Mesendoderm (in vitro differentiated cells): ENCODE measurements around the gene RAB8B.

ENCODE experiments used
- DNase-seq: peaks from one replicate; pipeline ENCODE4 v3.0.0; 2013
- H2AK5ac ChIP-seq: 2 replicates; pipeline ENCODE4 v1.6.1; 2013; ENCODE audit warnings: low read length, inconsistent platforms
- H2BK120ac ChIP-seq: 2 replicates; pipeline ENCODE4 v1.6.1; 2013; ENCODE audit warnings: low read depth, mild to moderate bottlenecking, low read length, moderate library complexity, mixed read lengths
- H2BK15ac ChIP-seq: replicated peaks from 2 replicates; pipeline ENCODE4 v1.6.1; 2013; ENCODE audit warnings: low read depth, mild to moderate bottlenecking, moderate library complexity
- H2BK5ac ChIP-seq: 2 replicates; pipeline ENCODE4 v1.6.1; 2013; ENCODE audit warnings: low read length, inconsistent platforms
- H3K18ac ChIP-seq: 2 replicates; pipeline ENCODE4 v1.6.1; 2013; ENCODE audit warnings: mild to moderate bottlenecking, low read length, mixed read lengths
- H3K23ac ChIP-seq: one replicate; pipeline ENCODE4 v1.6.1; 2013; ENCODE audit warnings: low read length
- H3K27ac ChIP-seq: 2 replicates; pipeline ENCODE4 v1.5.1; 2013; ENCODE audit warnings: low read depth, mild to moderate bottlenecking, inconsistent platforms, low read length, moderate library complexity
- H3K27me3 ChIP-seq: 2 replicates; pipeline ENCODE4 v1.6.1; 2013; ENCODE audit warnings: low read length, control low read depth, mild to moderate bottlenecking, inconsistent platforms; ENCODE audit not compliant: insufficient read depth, poor library complexity
- H3K36me3 ChIP-seq: 2 replicates; pipeline ENCODE4 v1.6.1; 2013; ENCODE audit warnings: low read length, inconsistent platforms; ENCODE audit not compliant: control insufficient read depth, insufficient read depth
- H3K4ac ChIP-seq: one replicate; pipeline ENCODE4 v1.6.1; 2013; ENCODE audit warnings: low read depth, mild to moderate bottlenecking, low read length, moderate library complexity
- H3K4me1 ChIP-seq: 2 replicates; pipeline ENCODE4 v1.6.1; 2013; ENCODE audit warnings: low read depth, low read length, inconsistent platforms; ENCODE audit not compliant: control insufficient read depth
- H3K4me2 ChIP-seq: 2 replicates; pipeline ENCODE4 v1.6.1; 2013; ENCODE audit warnings: low read length
- H3K4me3 ChIP-seq: 2 replicates; pipeline ENCODE4 v1.5.1; 2013; ENCODE audit warnings: mild to moderate bottlenecking, low read length
- H3K56ac ChIP-seq: one replicate; pipeline ENCODE4 v1.6.1; 2013; ENCODE audit warnings: low read length
- H3K79me1 ChIP-seq: 2 replicates; pipeline ENCODE4 v1.6.1; 2013; ENCODE audit warnings: low read length, inconsistent platforms
- H3K79me2 ChIP-seq: 2 replicates; pipeline ENCODE4 v1.6.1; 2013; ENCODE audit warnings: mild to moderate bottlenecking, low read length; ENCODE audit not compliant: control insufficient read depth, insufficient read depth
- H3K9ac ChIP-seq: 2 replicates; pipeline ENCODE4 v1.6.1; 2013; ENCODE audit warnings: low read length, inconsistent platforms
- H4K5ac ChIP-seq: one replicate; pipeline ENCODE4 v1.6.1; 2013; ENCODE audit warnings: low read length
- H4K8ac ChIP-seq: one replicate; pipeline ENCODE4 v1.6.1; 2013; ENCODE audit warnings: low read depth, mild to moderate bottlenecking, control low read depth, low read length, moderate library complexity
- WGBS: extraction: QIAGEN DNeasy Blood & Tissue Kit; methylation state at CpG from one replicate; pipeline ENCODE4 v1.1.7; 2013; ENCODE audit warnings: low lambda C conversion rate, missing lambda C conversion rate; ENCODE audit not compliant: insufficient coverage; ENCODE audit errors: extremely low coverage; 5-methylcytosine and 5-hydroxymethylcytosine counted together

The RAB8B gene

GRCh38 chr15:63251701-63252100, 62.3 kb downstream of the RAB8B start:
- Histone ChIP-seq H3K79me2 (no peaks in the 10 kb centered on the region), H2BK5ac (no peak overlapping the region), H2BK15ac (no peak overlapping the region), H3K27me3 (no peaks in the 10 kb centered on the region), H3K4me3 (no peak overlapping the region), H3K36me3 (no peaks in the 10 kb centered on the region), H3K4me2 (no peak overlapping the region), H3K4me1 (no peaks in the 10 kb centered on the region), H3K18ac (no peak overlapping the region), H3K9ac (no peak overlapping the region), H3K4ac (no peak overlapping the region), H3K79me1 (no peaks in the 10 kb centered on the region), H2BK120ac (no peak overlapping the region), H3K27ac (no peak overlapping the region), H4K5ac (no peak overlapping the region), H3K23ac (no peak overlapping the region), H2AK5ac (no peak overlapping the region), H4K8ac (no peak overlapping the region), H3K56ac (no peak overlapping the region)
- no CpG with 5 or more reads among the region's 2 CpGs for WGBS
- DNase-seq, result no peak

- no CpG with 5 or more reads among the region's 2 CpGs for WGBS
- DNase-seq, result no peak
- Histone ChIP-seq H2BK5ac (no peak overlapping the region), H3K23ac (no peak overlapping the region), H3K79me1 (no peaks in the 10 kb centered on the region), H2BK15ac (no peak overlapping the region), H2BK120ac (no peak overlapping the region), H3K4me3 (no peak overlapping the region), H3K27me3 (no peaks in the 10 kb centered on the region), H3K18ac (no peak overlapping the region), H3K27ac (no peak overlapping the region), H3K4me1 (no peaks in the 10 kb centered on the region), H3K4ac (no peak overlapping the region), H3K4me2 (no peak overlapping the region), H3K79me2 (no peaks in the 10 kb centered on the region), H3K9ac (no peak overlapping the region), H4K5ac (no peak overlapping the region), H3K56ac (no peak overlapping the region), H2AK5ac (no peak overlapping the region), H3K36me3 (no peaks in the 10 kb centered on the region), H4K8ac (no peak overlapping the region)
Observed at GRCh38 chr15:63252292-63252691, 62.9 kb downstream of the RAB8B start.

DNA sequence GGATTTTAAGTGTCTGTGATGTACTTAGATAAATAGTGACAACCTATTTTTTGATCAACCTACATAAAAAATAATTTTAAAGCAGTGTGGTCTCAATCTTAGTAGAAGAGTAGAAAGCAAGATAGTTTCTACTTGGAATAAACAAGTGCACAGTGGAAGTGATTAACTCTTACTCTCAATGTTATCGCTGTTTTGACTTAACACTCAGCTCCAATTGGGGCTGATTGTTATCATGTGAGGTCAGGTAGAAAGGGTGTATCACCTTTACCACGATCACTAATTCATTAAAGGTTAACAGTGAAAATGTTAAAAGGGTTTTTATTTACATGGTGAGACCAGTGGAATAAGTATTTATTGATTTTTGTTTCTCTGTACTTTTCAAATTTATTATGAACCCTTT, 65.6 kb downstream of the RAB8B start:
- H2BK5ac ChIP-seq, result no peak overlapping the region
- H3K4ac ChIP-seq, result no peak overlapping the region
- H3K4me1 ChIP-seq, result no peaks in the 10 kb centered on the region
- WGBS, result no CpG with 5 or more reads among the region's 2 CpGs
- no peaks in the 10 kb centered on the region for H3K79me2 ChIP-seq
- no peak for DNase-seq
- no peak overlapping the region for H2BK15ac ChIP-seq
- H3K23ac ChIP-seq, result no peak overlapping the region
- no peak overlapping the region for H3K27ac ChIP-seq
- no peaks in the 10 kb centered on the region for H3K79me1 ChIP-seq
- no peak overlapping the region for H3K18ac ChIP-seq
- no peak overlapping the region for H4K5ac ChIP-seq
- no peaks in the 10 kb centered on the region for H3K27me3 ChIP-seq
- no peak overlapping the region for H3K56ac ChIP-seq
- H4K8ac ChIP-seq, result no peak overlapping the region
- no peak overlapping the region for H3K4me2 ChIP-seq
- H2BK120ac ChIP-seq, result no peak overlapping the region
- no peak overlapping the region for H3K4me3 ChIP-seq
- no peak overlapping the region for H2AK5ac ChIP-seq
- H3K36me3 ChIP-seq, result no peaks in the 10 kb centered on the region
- no peak overlapping the region for H3K9ac ChIP-seq

GRCh38 chr15:63255489-63255990, 66.1 kb downstream of the RAB8B start:
- Histone ChIP-seq H2BK15ac (no peak overlapping the region), H2BK5ac (no peak overlapping the region), H3K4ac (no peak overlapping the region), H4K5ac (no peak overlapping the region), H3K79me1 (no peaks in the 10 kb centered on the region), H3K9ac (no peak overlapping the region), H3K4me3 (no peak overlapping the region), H3K4me1 (no peaks in the 10 kb centered on the region), H2AK5ac (no peak overlapping the region), H3K18ac (peak overlapping the region; percentile 80), H3K36me3 (no peaks in the 10 kb centered on the region), H3K27ac (no peak overlapping the region), H3K27me3 (no peaks in the 10 kb centered on the region), H3K23ac (no peak overlapping the region), H2BK120ac (no peak overlapping the region), H3K79me2 (no peaks in the 10 kb centered on the region), H3K4me2 (no peak overlapping the region), H4K8ac (no peak overlapping the region), H3K56ac (no peak overlapping the region)
- DNase-seq, result no peak
- no CpG with 5 or more reads among the region's 1 CpG for WGBS

DNA sequence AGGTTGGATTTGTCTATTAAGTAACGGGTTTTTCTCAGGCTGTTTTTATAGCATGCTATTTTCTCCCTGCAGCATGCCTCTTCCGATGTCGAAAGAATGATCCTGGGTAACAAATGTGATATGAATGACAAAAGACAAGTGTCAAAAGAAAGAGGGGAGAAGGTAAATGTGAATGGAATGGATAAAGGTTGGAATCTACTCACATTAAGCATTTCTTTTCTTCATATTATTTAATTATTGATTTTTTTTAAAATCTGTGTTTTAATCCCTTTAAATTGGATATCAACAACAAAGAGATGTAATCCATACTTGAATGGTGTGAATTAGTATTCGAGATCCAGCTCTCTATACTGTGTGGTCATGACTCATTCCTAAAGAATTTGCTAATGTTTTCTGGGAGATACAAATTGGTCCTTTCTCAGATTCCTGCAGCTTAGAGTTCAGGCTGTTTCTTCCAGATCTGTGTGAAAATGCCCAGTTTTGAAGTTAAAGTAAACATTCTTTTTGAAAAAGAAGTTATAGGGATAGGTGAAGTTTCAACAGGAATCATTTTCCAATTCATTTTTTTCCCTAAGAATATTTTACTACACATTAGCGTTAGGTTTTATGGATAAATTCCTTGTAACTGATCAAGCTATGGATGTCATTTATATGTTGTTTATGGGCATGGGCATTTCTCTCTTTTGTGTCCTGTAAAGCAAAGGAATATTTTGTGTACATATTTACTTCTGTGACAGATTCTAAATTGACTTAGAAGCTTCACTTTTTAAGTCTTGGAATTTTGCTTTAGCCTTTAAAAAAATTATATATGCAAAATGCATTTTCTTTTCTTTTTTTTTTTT, 67.2 kb downstream of the RAB8B start:
- no peak overlapping the region for H2BK120ac ChIP-seq
- H3K36me3 ChIP-seq, result no peaks in the 10 kb centered on the region
- no peak overlapping the region for H3K4ac ChIP-seq
- no peak overlapping the region for H4K5ac ChIP-seq
- no peak overlapping the region for H2AK5ac ChIP-seq
- H3K23ac ChIP-seq, result no peak overlapping the region
- no peak overlapping the region for H3K4me2 ChIP-seq
- H3K9ac ChIP-seq, result no peak overlapping the region
- H3K27ac ChIP-seq, result no peak overlapping the region
- no peak overlapping the region for H3K18ac ChIP-seq
- H3K27me3 ChIP-seq, result no peaks in the 10 kb centered on the region
- WGBS, result no CpG with 5 or more reads among the region's 5 CpGs
- H3K79me1 ChIP-seq, result no peaks in the 10 kb centered on the region
- no peaks in the 10 kb centered on the region for H3K79me2 ChIP-seq
- peak; percentile 86 for DNase-seq
- no peak overlapping the region for H2BK15ac ChIP-seq
- no peak overlapping the region for H2BK5ac ChIP-seq
- H3K4me3 ChIP-seq, result no peak overlapping the region
- H4K8ac ChIP-seq, result no peak overlapping the region
- H3K56ac ChIP-seq, result no peak overlapping the region
- H3K4me1 ChIP-seq, result no peaks in the 10 kb centered on the region

DNA sequence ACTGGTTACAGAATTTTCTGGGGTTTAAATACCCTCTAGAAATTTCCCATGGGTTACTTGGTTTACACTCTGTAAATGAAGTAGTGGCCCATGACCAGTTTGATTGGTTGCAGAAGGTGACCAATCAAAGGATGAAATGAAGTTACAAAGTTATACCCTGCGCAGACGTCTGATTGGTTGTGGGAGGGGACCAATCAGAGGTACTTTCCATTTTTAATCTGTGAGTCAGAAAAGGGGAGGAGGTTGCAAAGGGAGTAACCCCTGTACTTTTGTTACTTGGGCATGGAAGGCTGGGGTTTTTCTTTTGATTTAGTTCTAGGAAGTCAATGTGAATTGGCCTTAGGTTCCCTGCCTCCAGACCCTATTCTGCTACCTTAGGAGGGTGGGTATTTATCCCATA, 69.3 kb downstream of the RAB8B start:
- no peaks in the 10 kb centered on the region for H3K79me1 ChIP-seq
- H3K36me3 ChIP-seq, result no peaks in the 10 kb centered on the region
- no peak overlapping the region for H3K9ac ChIP-seq
- H3K56ac ChIP-seq, result no peak overlapping the region
- no peak overlapping the region for H3K23ac ChIP-seq
- H3K18ac ChIP-seq, result no peak overlapping the region
- no peak overlapping the region for H3K4ac ChIP-seq
- H2BK5ac ChIP-seq, result no peak overlapping the region
- WGBS, result no CpG with 5 or more reads among the region's 2 CpGs
- no peaks in the 10 kb centered on the region for H3K27me3 ChIP-seq
- H2AK5ac ChIP-seq, result no peak overlapping the region
- no peak overlapping the region for H2BK15ac ChIP-seq
- H3K4me3 ChIP-seq, result no peak overlapping the region
- no peak overlapping the region for H2BK120ac ChIP-seq
- H3K4me1 ChIP-seq, result no peaks in the 10 kb centered on the region
- no peak overlapping the region for H4K8ac ChIP-seq
- H4K5ac ChIP-seq, result no peak overlapping the region
- H3K4me2 ChIP-seq, result no peak overlapping the region
- no peak for DNase-seq
- H3K79me2 ChIP-seq, result no peaks in the 10 kb centered on the region
- H3K27ac ChIP-seq, result no peak overlapping the region
